Measurements from ENCODE around the gene FARS2. TPM values are rescaled to one million over a fixed set of nuclear protein-coding genes. Genes with fewer than 3 reads are reported as not detected.

FARS2 gene
- polyA plus RNA-seq, 3 donors: 12.2 to 21.6 (median 17.7) TPM

- Mint-ChIP-seq H3K9me3 (no peaks in the 10 kb centered on the region), H3K27ac (no peak overlapping the region), H3K4me1 (peaks cover 6% of the 10 kb centered on the region), H3K4me3 (no peak overlapping the region), H3K27me3 (ENCODE audit: low read depth in 3 of 3) (no peaks in the 10 kb centered on the region), H3K36me3 (no peaks in the 10 kb centered on the region)
- no peak overlapping the region for H3K9ac ChIP-seq (ENCODE audit: insufficient read depth, low read length, poor library complexity, severe bottlenecking)
- no peaks in the 10 kb centered on the region for H3K27me3 ChIP-seq (ENCODE audit: control insufficient read depth in 2 of 2, insufficient read depth in 2 of 2, low read length in 2 of 2)
- H3K9me3 ChIP-seq (replicated peaks in 1 of 2; ENCODE audit: control insufficient read depth in 1 of 2, insufficient read depth in 1 of 2, low read length in 2 of 2): no peaks in the 10 kb centered on the region
- no peak overlapping the region for H3K4me3 ChIP-seq (replicated peaks in 1 of 3; ENCODE audit: low read depth in 2 of 3, low read length in 3 of 3)
- no peak overlapping the region for H2AFZ ChIP-seq (ENCODE audit: insufficient read depth, low read depth, low read length, poor library complexity, severe bottlenecking)
- intact Hi-C loops (cut with micrococcal nuclease): no loop called here
- H4K20me1 ChIP-seq (ENCODE audit: insufficient read depth, low read length): no peaks in the 10 kb centered on the region
- H3K79me2 ChIP-seq (ENCODE audit: insufficient read depth, low read length): no peaks in the 10 kb centered on the region
- H3K27ac ChIP-seq (ENCODE audit: low read depth in 1 of 2, low read length in 2 of 2): no peak overlapping the region
- no peaks in the 10 kb centered on the region for H3K36me3 ChIP-seq (replicated peaks in 1 of 2; ENCODE audit: control insufficient read depth in 1 of 2, insufficient read depth in 2 of 2, low read length in 2 of 2)
- H3K4me1 ChIP-seq (ENCODE audit: control insufficient read depth in 1 of 2, insufficient read depth in 2 of 2, low read length in 2 of 2): no peaks in the 10 kb centered on the region
- TF ChIP-seq, protein P1, sequence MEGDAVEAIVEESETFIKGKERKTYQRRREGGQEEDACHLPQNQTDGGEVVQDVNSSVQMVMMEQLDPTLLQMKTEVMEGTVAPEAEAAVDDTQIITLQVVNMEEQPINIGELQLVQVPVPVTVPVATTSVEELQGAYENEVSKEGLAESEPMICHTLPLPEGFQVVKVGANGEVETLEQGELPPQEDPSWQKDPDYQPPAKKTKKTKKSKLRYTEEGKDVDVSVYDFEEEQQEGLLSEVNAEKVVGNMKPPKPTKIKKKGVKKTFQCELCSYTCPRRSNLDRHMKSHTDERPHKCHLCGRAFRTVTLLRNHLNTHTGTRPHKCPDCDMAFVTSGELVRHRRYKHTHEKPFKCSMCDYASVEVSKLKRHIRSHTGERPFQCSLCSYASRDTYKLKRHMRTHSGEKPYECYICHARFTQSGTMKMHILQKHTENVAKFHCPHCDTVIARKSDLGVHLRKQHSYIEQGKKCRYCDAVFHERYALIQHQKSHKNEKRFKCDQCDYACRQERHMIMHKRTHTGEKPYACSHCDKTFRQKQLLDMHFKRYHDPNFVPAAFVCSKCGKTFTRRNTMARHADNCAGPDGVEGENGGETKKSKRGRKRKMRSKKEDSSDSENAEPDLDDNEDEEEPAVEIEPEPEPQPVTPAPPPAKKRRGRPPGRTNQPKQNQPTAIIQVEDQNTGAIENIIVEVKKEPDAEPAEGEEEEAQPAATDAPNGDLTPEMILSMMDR (IDR thresholded peaks at IDR 0.05): no peak
- H3K4me2 ChIP-seq (replicated peaks; ENCODE audit: extremely low read depth, low read length, poor library complexity, severe bottlenecking): no peak overlapping the region
- DNase-seq: no peak
Measured at GRCh38 chr6:5341845-5342244, 80.5 kb downstream of the FARS2 start.

DNA sequence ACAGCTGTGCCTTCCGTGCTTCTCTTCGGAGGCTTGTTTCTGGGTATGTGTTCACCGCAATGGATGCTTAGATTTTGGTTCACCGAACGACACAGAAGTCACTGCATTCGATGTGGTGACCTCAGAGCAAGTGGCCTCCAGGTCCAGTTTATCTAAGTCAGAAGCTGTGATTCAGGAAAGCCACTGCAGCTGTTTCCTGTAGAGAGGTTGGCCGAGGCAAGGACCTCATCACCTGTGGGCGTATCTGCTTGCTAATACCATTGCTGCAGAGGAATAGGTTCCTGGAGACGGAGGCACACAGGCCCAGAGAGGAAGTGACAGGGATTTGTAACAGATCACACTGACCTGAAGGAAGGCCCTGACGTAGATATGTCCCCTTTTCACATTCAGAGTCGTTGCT lies 82.7 kb downstream of the FARS2 start:
- intact Hi-C loops (cut with micrococcal nuclease): no loop called here
- Histone ChIP-seq H3K9me3 (replicated peaks in 1 of 2; ENCODE audit: control insufficient read depth in 1 of 2, insufficient read depth in 1 of 2, low read length in 2 of 2) (no peaks in the 10 kb centered on the region), H3K4me3 (replicated peaks in 1 of 3; ENCODE audit: low read depth in 2 of 3, low read length in 3 of 3) (no peak overlapping the region), H3K27me3 (ENCODE audit: control insufficient read depth in 2 of 2, insufficient read depth in 2 of 2, low read length in 2 of 2) (no peaks in the 10 kb centered on the region), H3K36me3 (replicated peaks in 1 of 2; ENCODE audit: control insufficient read depth in 1 of 2, insufficient read depth in 2 of 2, low read length in 2 of 2) (no peaks in the 10 kb centered on the region), H3K4me1 (ENCODE audit: control insufficient read depth in 1 of 2, insufficient read depth in 2 of 2, low read length in 2 of 2) (no peaks in the 10 kb centered on the region), H4K20me1 (ENCODE audit: insufficient read depth, low read length) (no peaks in the 10 kb centered on the region), H3K9ac (ENCODE audit: insufficient read depth, low read length, poor library complexity, severe bottlenecking) (no peak overlapping the region), H3K79me2 (ENCODE audit: insufficient read depth, low read length) (no peaks in the 10 kb centered on the region), H3K27ac (ENCODE audit: low read depth in 1 of 2, low read length in 2 of 2) (no peak overlapping the region), H2AFZ (ENCODE audit: insufficient read depth, low read depth, low read length, poor library complexity, severe bottlenecking) (no peak overlapping the region), H3K4me2 (replicated peaks; ENCODE audit: extremely low read depth, low read length, poor library complexity, severe bottlenecking) (no peak overlapping the region)
- no peak for DNase-seq
- Mint-ChIP-seq H3K9me3 (peaks cover 0 to 2% (median 0%) of the 10 kb centered on the region in 7 donors), H3K36me3 (no peaks in the 10 kb centered on the region), H3K27ac (no peak overlapping the region), H3K27me3 (ENCODE audit: low read depth in 3 of 3) (peaks cover 0 to 2% (median 0%) of the 10 kb centered on the region in 3 donors), H3K4me1 (peaks cover 4% of the 10 kb centered on the region), H3K4me3 (no peak overlapping the region)
- 77% methylated on average over 10 of the region's 11 CpGs for WGBS (ENCODE audit: insufficient coverage)
- TF ChIP-seq, protein P1 (IDR thresholded peaks at IDR 0.05): no peak

Measured in CD14-positive monocyte (primary cell).